ENCODE measurements around the gene GDAP1L1.

GDAP1L1 gene

GRCh38 chr20:44282192-44282591 is 35.1 kb downstream of the GDAP1L1 start:
- TF ChIP-seq CTCF (IDR thresholded peaks at IDR 0.05): no peak

GRCh38 chr20:44284032-44284431 is 36.9 kb downstream of the GDAP1L1 start:
- Mint-ChIP-seq H3K27me3 (ENCODE audit: low read depth, poor library complexity) (peaks cover 24% of the 10 kb centered on the region), H3K27ac (no peak overlapping the region), H3K4me1 (peaks cover 3% of the 10 kb centered on the region), H3K36me3 (ENCODE audit: low read depth) (peaks cover 9% of the 10 kb centered on the region), H3K4me3 (no peak overlapping the region), H3K9me3 (peaks cover 10% of the 10 kb centered on the region)
- DNase-seq: no peak
- TF ChIP-seq CTCF (IDR thresholded peaks at IDR 0.05): no peak

More at GRCh38 chr20:44282192-44282591, 35.1 kb downstream of the GDAP1L1 start:
- DNase-seq: no peak
- Mint-ChIP-seq H3K4me3 (no peak overlapping the region), H3K27me3 (ENCODE audit: low read depth, poor library complexity) (peaks cover 19% of the 10 kb centered on the region), H3K9me3 (no peaks in the 10 kb centered on the region), H3K36me3 (ENCODE audit: low read depth) (no peaks in the 10 kb centered on the region), H3K4me1 (no peaks in the 10 kb centered on the region), H3K27ac (no peak overlapping the region)

GRCh38 chr20:44287272-44288097 is 40.4 kb downstream of the GDAP1L1 start:
- no peak overlapping the region for H3K4me3 Mint-ChIP-seq
- no peak for DNase-seq
- peaks cover 11% of the 10 kb centered on the region for H3K9me3 Mint-ChIP-seq
- peaks cover 15% of the 10 kb centered on the region for H3K27me3 Mint-ChIP-seq (ENCODE audit: low read depth, poor library complexity)
- H3K36me3 Mint-ChIP-seq (ENCODE audit: low read depth): peaks cover 11% of the 10 kb centered on the region
- no peak overlapping the region for H3K27ac Mint-ChIP-seq
- H3K4me1 Mint-ChIP-seq: peaks cover 8% of the 10 kb centered on the region
- TF ChIP-seq CTCF (IDR thresholded peaks at IDR 0.05): no peak

- no peak for DNase-seq
These were observed 41.1 kb downstream of the GDAP1L1 start for GRCh38 chr20:44288252-44288651.

GRCh38 chr20:44291754-44292153 is 44.6 kb downstream of the GDAP1L1 start:
- no peak overlapping the region for H3K4me3 Mint-ChIP-seq
- H3K36me3 Mint-ChIP-seq (ENCODE audit: low read depth): peaks cover 11% of the 10 kb centered on the region
- peaks cover 11% of the 10 kb centered on the region for H3K9me3 Mint-ChIP-seq
- DNase-seq: no peak
- TF ChIP-seq CTCF (IDR thresholded peaks at IDR 0.05): no peak
- peaks cover 10% of the 10 kb centered on the region for H3K27me3 Mint-ChIP-seq (ENCODE audit: low read depth, poor library complexity)
- H3K4me1 Mint-ChIP-seq: peaks cover 12% of the 10 kb centered on the region
- H3K27ac Mint-ChIP-seq: no peak overlapping the region

More at GRCh38 chr20:44288252-44288651, 41.1 kb downstream of the GDAP1L1 start:
- peaks cover 11% of the 10 kb centered on the region for H3K9me3 Mint-ChIP-seq
- no peak overlapping the region for H3K4me3 Mint-ChIP-seq
- no peak overlapping the region for H3K27ac Mint-ChIP-seq
- peaks cover 11% of the 10 kb centered on the region for H3K36me3 Mint-ChIP-seq (ENCODE audit: low read depth)
- H3K27me3 Mint-ChIP-seq (ENCODE audit: low read depth, poor library complexity): peaks cover 15% of the 10 kb centered on the region
- TF ChIP-seq CTCF (IDR thresholded peaks at IDR 0.05): no peak
- peaks cover 8% of the 10 kb centered on the region for H3K4me1 Mint-ChIP-seq

- H3K36me3 Mint-ChIP-seq (ENCODE audit: low read depth): peaks cover 4% of the 10 kb centered on the region
- no peaks in the 10 kb centered on the region for H3K9me3 Mint-ChIP-seq
- H3K4me1 Mint-ChIP-seq: peaks cover 8% of the 10 kb centered on the region
- DNase-seq: no peak
- peak overlapping the region; percentile 78 for H3K27ac Mint-ChIP-seq
- H3K27me3 Mint-ChIP-seq (ENCODE audit: low read depth, poor library complexity): no peaks in the 10 kb centered on the region
- TF ChIP-seq CTCF (IDR thresholded peaks at IDR 0.05): no peak
- H3K4me3 Mint-ChIP-seq: no peak overlapping the region
These were observed 48.9 kb downstream of the GDAP1L1 start for GRCh38 chr20:44296011-44296410.
